Lower leg skin (tissue), 4 donors: ENCODE measurements around the gene C19orf33. TPM values are rescaled to one million over a fixed set of nuclear protein-coding genes. Genes with fewer than 3 reads are reported as not detected.

Source experiments
- DNase-seq, 2 donors: peaks; one replicate each; pipeline ENCODE4 v3.0.0-alpha.2; 2019; ENCODE audit warnings: low spot score in 2 of 2
- H3K4me3 ChIP-seq: fragments of 200-600 bp; sonication (generic); 2 replicates; pipeline ENCODE4 v1.5.1; 2017; ENCODE audit warnings: mild to moderate bottlenecking, low read depth; ENCODE audit not compliant: poor library complexity, severe bottlenecking
- CTCF ChIP-seq, 3 donors: fragments of 450-650 bp; IDR thresholded peaks; one replicate each; pipeline ENCODE4 v1.5.1; 2016; ENCODE audit warnings: antibody characterized with exemption in 3 of 3, mild to moderate bottlenecking in 3 of 3, moderate library complexity in 2 of 3
- POLR2A ChIP-seq, 2 donors: fragments of 450-650 bp; IDR thresholded peaks; one replicate each; pipeline ENCODE4 v1.6.1; 2016 to 2017; ENCODE audit warnings: antibody characterized with exemption in 2 of 2, mild to moderate bottlenecking in 1 of 2, moderate library complexity in 1 of 2
- WGBS, 2 donors: methylation state at CpG; one replicate each; pipeline ENCODE4 v1.1.5; 2018; 5-methylcytosine and 5-hydroxymethylcytosine counted together
- intact Hi-C: fragments of 100-400 bp; cut with DNase I; formaldehyde crosslinking; loops from one replicate; pipeline ENCODE4 v1.15.0; 2023; ENCODE audit warnings: low total_unique reads
- total RNA-seq, 4 donors: library from RNA; depleted of rRNA; stranded (reverse); fragments of >200 nt; gene quantifications; one replicate each; pipeline ENCODE4 v1.1.0, GENCODE V29; 2016

Gene C19orf33
- total RNA-seq, 4 donors from 2014 or later: 373 to 601 (median 426) TPM

- 69 to 74% methylated on average over 12 of the region's 12 CpGs for WGBS, 2 donors
Observed at GRCh38 chr19:38308006-38308766, 4.1 kb downstream of the C19orf33 start.

GRCh38 chr19:38308926-38309614, 5.0 kb downstream of the C19orf33 start:
- no peak for TF ChIP-seq POLR2A (IDR thresholded peaks at IDR 0.05)
- no peak for TF ChIP-seq CTCF (IDR thresholded peaks at IDR 0.05)

More at GRCh38 chr19:38308006-38308766, 4.1 kb downstream of the C19orf33 start:
- TF ChIP-seq CTCF (IDR thresholded peaks at IDR 0.05) (no peak), POLR2A (IDR thresholded peaks at IDR 0.05) (no peak)
- intact Hi-C loops: no loop called here
- no peak for DNase-seq
- H3K4me3 ChIP-seq: no peak overlapping the region

GRCh38 chr19:38309615-38310278, 5.7 kb downstream of the C19orf33 start:
- no peak overlapping the region for H3K4me3 ChIP-seq
- intact Hi-C loops: no loop called here
- no peak for TF ChIP-seq CTCF (IDR thresholded peaks at IDR 0.05)
- TF ChIP-seq POLR2A (IDR thresholded peaks at IDR 0.05): no peak
- no peak for DNase-seq
- WGBS, 2 donors: 96 to 100% methylated on average over 3 of the region's 3 CpGs

More at GRCh38 chr19:38308926-38309614, 5.0 kb downstream of the C19orf33 start:
- intact Hi-C loops: no loop called here
- WGBS, 2 donors: 81 to 89% methylated on average over 19 to 24 of the region's 24 CpGs
- no peak for DNase-seq
- H3K4me3 ChIP-seq: no peak overlapping the region

- 91 to 97% methylated on average over 2 of the region's 2 CpGs for WGBS, 2 donors
- no peak for TF ChIP-seq POLR2A (IDR thresholded peaks at IDR 0.05)
- no peak for TF ChIP-seq CTCF (IDR thresholded peaks at IDR 0.05)
- no peak for DNase-seq
- H3K4me3 ChIP-seq: no peak overlapping the region
- intact Hi-C loops: no loop called here
Observed at GRCh38 chr19:38310279-38310670, 6.2 kb downstream of the C19orf33 start.

GRCh38 chr19:38310986-38311385, 6.9 kb downstream of the C19orf33 start:
- WGBS, 2 donors: 98 to 99% methylated on average over 6 of the region's 6 CpGs
- no peak for DNase-seq
- no peak for TF ChIP-seq CTCF (IDR thresholded peaks at IDR 0.05)
- TF ChIP-seq POLR2A (IDR thresholded peaks at IDR 0.05): no peak
- no peak overlapping the region for H3K4me3 ChIP-seq
- intact Hi-C loops: no loop called here
